ENCODE results near the gene UBE2K.
A peak's percentile ranks its signal among the peaks of the same experiment; 100 is the strongest.
"Not testable (repeated sequence)": the region's sequence is repeated elsewhere in the genome, so short reads cannot be mapped to it uniquely, and the experiment has no call there.

The UBE2K gene

GRCh38 chr4:39699687-39700409 lies 1.9 kb downstream of the UBE2K start:
- Histone ChIP-seq H4K91ac (ENCODE audit: low read depth, low read length, poor library complexity) (no peak overlapping the region), H3K9me3 (replicated peaks in 1 of 2; ENCODE audit: control insufficient read depth in 2 of 2, insufficient read depth in 1 of 2, low read depth in 1 of 2, low read length in 2 of 2) (no peaks in the 10 kb centered on the region), H2BK120ac (ENCODE audit: low read depth, low read length) (no peak overlapping the region), H2BK12ac (ENCODE audit: low read length) (no peak overlapping the region), H3K9ac (ENCODE audit: low read depth, low read length, poor library complexity) (no peak overlapping the region), H2BK15ac (ENCODE audit: low read length) (no peak overlapping the region), H3K36me3 (replicated peaks in 1 of 2; ENCODE audit: control insufficient read depth in 2 of 2, insufficient read depth in 2 of 2, low read length in 2 of 2) (peaks cover 0 to 28% of the 10 kb centered on the region in 2 donors), H3K18ac (ENCODE audit: low read length) (no peak overlapping the region), H3K4ac (ENCODE audit: low read length) (no peak overlapping the region), H2AK5ac (ENCODE audit: low read depth, low read length) (no peak overlapping the region), H3K27me3 (ENCODE audit: control insufficient read depth in 3 of 3, insufficient read depth in 3 of 3, low read depth in 1 of 3, low read length in 3 of 3) (no peaks in the 10 kb centered on the region), H3K4me1 (ENCODE audit: control insufficient read depth in 2 of 2, insufficient read depth in 1 of 2, low read depth in 1 of 2, low read length in 2 of 2) (peaks cover 4 to 16% of the 10 kb centered on the region in 2 donors), H3K4me3 (ENCODE audit: low read length in 2 of 2) (peak overlapping the region in 1 of 2 donors; percentile 70), H3K23ac (ENCODE audit: low read depth, low read length, poor library complexity) (no peak overlapping the region), H3K27ac (replicated peaks; ENCODE audit: low read length) (no peak overlapping the region), H4K8ac (ENCODE audit: low read depth, low read length) (no peak overlapping the region), H2AFZ (ENCODE audit: low read length) (no peak overlapping the region), H3K79me1 (ENCODE audit: low read depth, low read length) (peaks cover 2% of the 10 kb centered on the region), H2BK5ac (ENCODE audit: low read length) (no peak overlapping the region), H3K4me2 (ENCODE audit: insufficient read depth, low read length, poor library complexity, severe bottlenecking) (no peak overlapping the region), H3K14ac (ENCODE audit: low read length) (no peak overlapping the region)
- no peak for DNase-seq (ENCODE audit: low spot score)
- WGBS, 2 donors (ENCODE audit: extremely low coverage in 2 of 2, insufficient read length in 2 of 2, insufficient replicate concordance in 1 of 2): no CpG with 5 or more reads among the region's 4 CpGs

GRCh38 chr4:39700554-39700953 lies 2.6 kb downstream of the UBE2K start:
- H3K9me3 ChIP-seq (replicated peaks in 1 of 2; ENCODE audit: control insufficient read depth in 2 of 2, insufficient read depth in 1 of 2, low read depth in 1 of 2, low read length in 2 of 2): no peaks in the 10 kb centered on the region
- H3K4ac ChIP-seq (ENCODE audit: low read length): no peak overlapping the region
- H3K14ac ChIP-seq (ENCODE audit: low read length): no peak overlapping the region
- no peak overlapping the region for H2BK15ac ChIP-seq (ENCODE audit: low read length)
- H4K8ac ChIP-seq (ENCODE audit: low read depth, low read length): no peak overlapping the region
- H3K4me2 ChIP-seq (ENCODE audit: insufficient read depth, low read length, poor library complexity, severe bottlenecking): no peak overlapping the region
- H2AFZ ChIP-seq (ENCODE audit: low read length): no peak overlapping the region
- H3K36me3 ChIP-seq (replicated peaks in 1 of 2; ENCODE audit: control insufficient read depth in 2 of 2, insufficient read depth in 2 of 2, low read length in 2 of 2): peaks cover 0 to 34% of the 10 kb centered on the region in 2 donors
- no peak overlapping the region for H2BK12ac ChIP-seq (ENCODE audit: low read length)
- H3K4me1 ChIP-seq (ENCODE audit: control insufficient read depth in 2 of 2, insufficient read depth in 1 of 2, low read depth in 1 of 2, low read length in 2 of 2): peaks cover 4 to 16% of the 10 kb centered on the region in 2 donors
- H4K91ac ChIP-seq (ENCODE audit: low read depth, low read length, poor library complexity): no peak overlapping the region
- peaks cover 2% of the 10 kb centered on the region for H3K79me1 ChIP-seq (ENCODE audit: low read depth, low read length)
- WGBS, 2 donors (ENCODE audit: extremely low coverage in 2 of 2, insufficient read length in 2 of 2, insufficient replicate concordance in 1 of 2): no CpG with 5 or more reads among the region's 3 CpGs
- DNase-seq (ENCODE audit: low spot score): no peak
- H3K23ac ChIP-seq (ENCODE audit: low read depth, low read length, poor library complexity): no peak overlapping the region
- H3K27ac ChIP-seq (replicated peaks; ENCODE audit: low read length): no peak overlapping the region
- no peak overlapping the region for H2AK5ac ChIP-seq (ENCODE audit: low read depth, low read length)
- H3K18ac ChIP-seq (ENCODE audit: low read length): no peak overlapping the region
- no peaks in the 10 kb centered on the region for H3K27me3 ChIP-seq (ENCODE audit: control insufficient read depth in 3 of 3, insufficient read depth in 3 of 3, low read depth in 1 of 3, low read length in 3 of 3)
- H2BK120ac ChIP-seq (ENCODE audit: low read depth, low read length): no peak overlapping the region
- H2BK5ac ChIP-seq (ENCODE audit: low read length): no peak overlapping the region
- H3K4me3 ChIP-seq (ENCODE audit: low read length in 2 of 2): no peak overlapping the region
- no peak overlapping the region for H3K9ac ChIP-seq (ENCODE audit: low read depth, low read length, poor library complexity)

- Histone ChIP-seq H3K14ac (ENCODE audit: low read length) (no peak overlapping the region), H3K9me3 (replicated peaks in 1 of 2; ENCODE audit: control insufficient read depth in 2 of 2, insufficient read depth in 1 of 2, low read depth in 1 of 2, low read length in 2 of 2) (no peaks in the 10 kb centered on the region), H2BK15ac (ENCODE audit: low read length) (no peak overlapping the region), H2BK120ac (ENCODE audit: low read depth, low read length) (no peak overlapping the region), H3K4ac (ENCODE audit: low read length) (no peak overlapping the region), H4K91ac (ENCODE audit: low read depth, low read length, poor library complexity) (no peak overlapping the region), H2AFZ (ENCODE audit: low read length) (no peak overlapping the region), H3K4me3 (ENCODE audit: low read length in 2 of 2) (no peak overlapping the region), H2BK12ac (ENCODE audit: low read length) (no peak overlapping the region), H3K27me3 (ENCODE audit: control insufficient read depth in 3 of 3, insufficient read depth in 3 of 3, low read depth in 1 of 3, low read length in 3 of 3) (no peaks in the 10 kb centered on the region), H2BK5ac (ENCODE audit: low read length) (no peak overlapping the region), H3K9ac (ENCODE audit: low read depth, low read length, poor library complexity) (no peak overlapping the region), H3K27ac (replicated peaks; ENCODE audit: low read length) (no peak overlapping the region), H3K36me3 (replicated peaks in 1 of 2; ENCODE audit: control insufficient read depth in 2 of 2, insufficient read depth in 2 of 2, low read length in 2 of 2) (peaks cover 0 to 46% of the 10 kb centered on the region in 2 donors), H3K23ac (ENCODE audit: low read depth, low read length, poor library complexity) (no peak overlapping the region), H2AK5ac (ENCODE audit: low read depth, low read length) (no peak overlapping the region), H3K79me1 (ENCODE audit: low read depth, low read length) (peaks cover 2% of the 10 kb centered on the region), H4K8ac (ENCODE audit: low read depth, low read length) (no peak overlapping the region), H3K18ac (ENCODE audit: low read length) (no peak overlapping the region), H3K4me2 (ENCODE audit: insufficient read depth, low read length, poor library complexity, severe bottlenecking) (no peak overlapping the region), H3K4me1 (ENCODE audit: control insufficient read depth in 2 of 2, insufficient read depth in 1 of 2, low read depth in 1 of 2, low read length in 2 of 2) (peaks cover 0 to 16% of the 10 kb centered on the region in 2 donors)
- no CpG with 5 or more reads among the region's 2 CpGs for WGBS, 2 donors (ENCODE audit: extremely low coverage in 2 of 2, insufficient read length in 2 of 2, insufficient replicate concordance in 1 of 2)
- no peak for DNase-seq (ENCODE audit: low spot score)
Measured at GRCh38 chr4:39702716-39703115, 4.8 kb downstream of the UBE2K start.

GRCh38 chr4:39704789-39705188 lies 6.9 kb downstream of the UBE2K start:
- H2BK5ac ChIP-seq (ENCODE audit: low read length); H3K14ac ChIP-seq (ENCODE audit: low read length); H2BK120ac ChIP-seq (ENCODE audit: low read depth, low read length); H3K9ac ChIP-seq (ENCODE audit: low read depth, low read length, poor library complexity); DNase-seq (ENCODE audit: low spot score); H3K27ac ChIP-seq (replicated peaks; ENCODE audit: low read length); H2AK5ac ChIP-seq (ENCODE audit: low read depth, low read length); H3K23ac ChIP-seq (ENCODE audit: low read depth, low read length, poor library complexity); H2BK12ac ChIP-seq (ENCODE audit: low read length); H4K8ac ChIP-seq (ENCODE audit: low read depth, low read length); H3K4me2 ChIP-seq (ENCODE audit: insufficient read depth, low read length, poor library complexity, severe bottlenecking); H4K91ac ChIP-seq (ENCODE audit: low read depth, low read length, poor library complexity); H2BK15ac ChIP-seq (ENCODE audit: low read length); H3K9me3 ChIP-seq (replicated peaks in 1 of 2; ENCODE audit: control insufficient read depth in 2 of 2, insufficient read depth in 1 of 2, low read depth in 1 of 2, low read length in 2 of 2); H3K79me1 ChIP-seq (ENCODE audit: low read depth, low read length); H3K18ac ChIP-seq (ENCODE audit: low read length); H3K4ac ChIP-seq (ENCODE audit: low read length); H3K4me3 ChIP-seq (ENCODE audit: low read length in 2 of 2); H3K27me3 ChIP-seq (ENCODE audit: control insufficient read depth in 3 of 3, insufficient read depth in 3 of 3, low read depth in 1 of 3, low read length in 3 of 3); H2AFZ ChIP-seq (ENCODE audit: low read length): not testable (repeated sequence)
- no CpG with 5 or more reads among the region's 13 CpGs for WGBS, 2 donors (ENCODE audit: extremely low coverage in 2 of 2, insufficient read length in 2 of 2, insufficient replicate concordance in 1 of 2)
- peaks cover 0 to 11% of the 10 kb centered on the region in 2 donors for H3K4me1 ChIP-seq (ENCODE audit: control insufficient read depth in 2 of 2, insufficient read depth in 1 of 2, low read depth in 1 of 2, low read length in 2 of 2)
- H3K36me3 ChIP-seq (replicated peaks in 1 of 2; ENCODE audit: control insufficient read depth in 2 of 2, insufficient read depth in 2 of 2, low read length in 2 of 2): peaks cover 0 to 46% of the 10 kb centered on the region in 2 donors

All from neuronal stem cell (in vitro differentiated cells).